GM21381 (cell line): ENCODE data around the gene PIM3.

Experiments used
- ATAC-seq: cut with Tn5 transposase; IDR thresholded peaks from one replicate; pipeline ENCODE4 v1.9.1; 2021; ENCODE audit warnings: mild to moderate bottlenecking, moderate library complexity; ENCODE audit not compliant: unreplicated experiment

Gene PIM3

GRCh38 chr22:49960159-49961004 is at the start of gene PIM3:
TSS of gene PIM3 (plus strand) at chr22:49960772. CDS start at chr22:49960948, 176 bp downstream.
- ATAC-seq: peak; percentile 63

- no peak for ATAC-seq
Observed at GRCh38 chr22:49911881-49912625, 48.5 kb upstream of the PIM3 start.

DNA sequence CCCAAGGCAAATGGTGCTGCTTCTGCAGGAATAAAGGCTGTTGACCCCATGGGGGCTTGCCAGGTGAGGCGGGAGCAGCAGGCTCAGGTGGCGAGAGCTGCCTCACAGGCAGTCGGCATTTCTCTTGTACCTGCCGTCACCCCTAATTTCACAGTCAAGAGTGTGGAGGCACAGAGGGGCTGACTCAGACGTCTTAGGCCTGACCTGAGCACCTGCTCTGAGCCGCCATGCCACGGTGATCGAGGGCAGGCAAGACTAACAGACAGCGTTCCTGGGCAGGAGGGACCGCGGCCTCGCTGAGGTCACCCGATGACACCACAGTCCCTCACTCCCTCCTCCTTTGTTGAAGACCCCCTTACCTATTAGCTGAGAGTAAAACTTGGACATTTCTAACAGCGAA is 47.5 kb upstream of the PIM3 start:
- no peak for ATAC-seq

DNA sequence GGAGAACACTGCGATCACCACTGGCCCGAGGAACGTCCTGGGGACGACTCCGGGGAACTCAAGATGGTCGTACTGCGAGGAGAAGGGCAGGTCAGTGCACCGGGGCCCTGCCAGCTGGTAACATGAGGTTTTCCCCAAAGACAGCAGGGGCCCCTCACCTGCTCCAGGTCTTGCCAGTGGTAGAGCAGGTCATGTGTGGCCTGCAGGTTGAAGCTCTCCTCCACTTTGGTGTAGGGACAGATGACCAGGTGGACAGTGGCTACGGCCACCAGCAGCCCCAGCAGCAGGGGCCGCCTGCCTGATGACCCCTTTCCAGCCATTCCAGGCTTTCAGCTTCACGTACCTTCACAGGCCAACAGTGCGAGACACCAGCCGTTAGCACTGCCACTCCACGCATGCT is 47.1 kb upstream of the PIM3 start:
- no peak for ATAC-seq

DNA sequence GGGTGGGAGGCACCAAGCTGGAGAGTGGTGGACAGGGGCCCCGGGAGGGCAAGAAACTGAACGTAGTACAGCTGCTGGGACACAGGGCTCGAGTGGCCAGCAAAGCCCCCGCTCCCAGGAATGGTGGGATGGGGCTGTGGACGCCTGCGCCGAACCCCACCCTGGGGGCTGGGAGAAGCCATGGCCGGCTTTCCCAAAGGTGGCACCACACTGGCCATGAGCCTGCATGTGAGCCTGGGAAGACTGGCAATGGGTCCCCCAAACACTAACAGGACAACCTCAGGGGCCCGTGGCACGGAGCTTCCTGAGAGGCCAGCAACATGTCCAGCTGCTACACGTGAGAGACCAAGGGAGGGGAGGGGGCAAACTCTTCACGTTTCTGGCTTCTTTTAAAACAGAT is 46.3 kb upstream of the PIM3 start:
- ATAC-seq: no peak

DNA sequence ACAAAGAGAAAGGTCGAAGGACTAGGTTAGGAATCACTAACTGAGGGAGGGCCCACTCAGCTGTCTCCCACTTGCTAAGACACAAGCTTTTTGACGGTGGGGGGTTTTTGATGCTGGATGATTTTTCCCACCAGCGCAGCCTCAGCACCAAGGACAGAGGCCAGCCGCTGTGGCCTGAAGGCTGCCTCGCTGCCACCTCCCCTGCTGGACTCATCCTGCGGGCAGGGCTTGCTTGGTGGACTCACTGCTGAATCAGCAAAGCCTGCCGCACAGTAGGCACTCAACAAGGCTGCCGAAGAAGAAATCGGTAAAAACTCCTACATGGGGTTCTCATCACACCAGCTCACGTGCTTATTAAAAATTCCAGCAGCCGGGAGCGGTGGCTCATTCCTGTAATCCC is 45.0 kb upstream of the PIM3 start:
- no peak for ATAC-seq

DNA sequence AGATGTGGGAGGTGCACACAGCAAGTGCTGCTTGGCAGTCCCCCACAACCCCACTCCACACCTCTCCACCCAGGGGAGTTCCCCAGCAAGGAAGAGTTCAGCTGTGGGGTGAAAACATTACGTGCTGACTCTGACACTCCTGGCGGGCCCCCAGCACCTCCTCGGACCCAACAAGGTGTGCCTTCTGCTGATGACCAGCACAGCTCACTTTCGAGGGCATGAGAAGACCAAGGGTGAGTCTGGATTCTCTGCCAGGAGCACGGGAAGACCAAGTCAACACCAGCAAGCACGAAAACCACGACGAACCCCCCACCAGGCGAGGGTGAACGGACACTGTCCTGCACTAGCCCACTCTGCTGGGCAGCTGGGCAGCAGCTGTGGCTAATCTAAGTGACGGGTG is 43.7 kb upstream of the PIM3 start:
- ATAC-seq: no peak

GRCh38 chr22:49917974-49918910 is 42.3 kb upstream of the PIM3 start, which contains the start of the genes ALG12 and CRELD2:
TSS of gene ALG12 (minus strand) at chr22:49918438. CDS start at chr22:49913765, 4,673 bp downstream.
TSS of gene CRELD2 (plus strand) at chr22:49918634. CDS start at chr22:49918770, 136 bp downstream.
- ATAC-seq: peak; percentile 80

- no peak for ATAC-seq
Observed at GRCh38 chr22:49918911-49919881, 41.4 kb upstream of the PIM3 start.

- no peak for ATAC-seq
Observed at GRCh38 chr22:49920859-49921258, 39.7 kb upstream of the PIM3 start.

- ATAC-seq: no peak
Observed at GRCh38 chr22:49921508-49922278, 38.9 kb upstream of the PIM3 start.

DNA sequence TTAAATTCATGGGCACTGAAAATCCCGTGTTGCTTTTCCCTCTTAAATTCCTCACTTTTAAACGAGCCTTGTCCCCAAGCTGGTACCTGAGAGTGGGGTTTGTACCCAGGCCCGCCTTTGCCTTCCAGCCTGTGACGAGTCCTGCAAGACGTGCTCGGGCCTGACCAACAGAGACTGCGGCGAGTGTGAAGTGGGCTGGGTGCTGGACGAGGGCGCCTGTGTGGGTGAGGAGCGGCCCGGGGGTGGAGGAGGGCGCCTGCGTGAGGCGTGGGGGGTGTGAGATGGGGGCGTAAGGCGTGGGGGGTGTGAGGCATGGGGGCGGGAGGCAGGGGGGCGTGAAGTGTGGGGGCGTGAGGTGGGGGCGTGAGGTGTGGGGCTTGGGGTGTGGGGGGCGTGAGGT is 38.1 kb upstream of the PIM3 start:
- ATAC-seq: no peak

DNA sequence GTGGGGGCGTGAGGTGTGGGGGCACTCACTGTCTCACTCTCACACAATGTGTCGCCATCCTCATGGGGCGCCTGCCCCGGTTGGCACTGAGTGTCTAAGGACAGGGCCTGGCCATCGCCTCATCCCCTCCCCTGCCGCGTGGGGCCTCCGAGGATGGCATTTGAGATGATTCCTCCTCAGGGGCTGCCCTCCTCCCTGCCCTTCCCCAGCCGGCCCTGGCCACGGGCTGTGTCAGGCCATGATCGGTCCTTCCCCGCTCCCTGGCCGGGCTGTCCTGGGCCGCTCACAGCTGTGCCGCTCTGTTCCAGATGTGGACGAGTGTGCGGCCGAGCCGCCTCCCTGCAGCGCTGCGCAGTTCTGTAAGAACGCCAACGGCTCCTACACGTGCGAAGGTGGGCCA is 37.6 kb upstream of the PIM3 start:
- ATAC-seq: no peak

- no peak for ATAC-seq
Observed at GRCh38 chr22:49923445-49923844, 37.1 kb upstream of the PIM3 start.

DNA sequence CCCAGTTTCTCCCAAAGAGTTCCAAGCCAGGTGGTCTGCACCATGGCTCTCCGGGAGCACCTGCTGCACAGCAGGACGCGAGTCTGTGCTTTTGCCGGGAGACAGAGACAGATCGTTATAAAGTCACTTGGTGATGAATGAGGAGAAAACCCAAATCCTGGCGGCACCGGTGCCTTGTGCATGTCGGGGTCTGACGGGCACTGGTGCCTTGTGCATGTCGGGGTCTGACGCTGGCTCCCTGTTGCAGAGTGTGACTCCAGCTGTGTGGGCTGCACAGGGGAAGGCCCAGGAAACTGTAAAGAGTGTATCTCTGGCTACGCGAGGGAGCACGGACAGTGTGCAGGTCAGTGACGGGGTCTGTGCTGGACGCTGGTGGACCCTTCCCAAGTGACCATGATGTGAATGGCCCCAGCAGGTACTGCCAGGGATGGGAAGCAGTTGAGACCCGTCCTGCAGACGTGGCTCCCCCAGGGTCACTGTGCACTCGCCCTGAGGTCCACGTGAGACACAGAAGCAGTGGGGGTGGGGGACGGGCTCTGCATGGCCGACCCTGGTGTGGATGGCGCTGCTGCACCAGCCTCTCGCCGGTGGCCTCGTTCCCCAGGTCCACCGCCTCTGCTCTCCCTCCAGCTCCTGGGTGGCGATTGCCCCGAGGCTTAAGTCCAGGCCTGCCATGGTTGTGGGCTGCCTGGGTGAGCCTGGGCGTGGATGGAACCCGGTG is 36.3 kb upstream of the PIM3 start:
- ATAC-seq: no peak

DNA sequence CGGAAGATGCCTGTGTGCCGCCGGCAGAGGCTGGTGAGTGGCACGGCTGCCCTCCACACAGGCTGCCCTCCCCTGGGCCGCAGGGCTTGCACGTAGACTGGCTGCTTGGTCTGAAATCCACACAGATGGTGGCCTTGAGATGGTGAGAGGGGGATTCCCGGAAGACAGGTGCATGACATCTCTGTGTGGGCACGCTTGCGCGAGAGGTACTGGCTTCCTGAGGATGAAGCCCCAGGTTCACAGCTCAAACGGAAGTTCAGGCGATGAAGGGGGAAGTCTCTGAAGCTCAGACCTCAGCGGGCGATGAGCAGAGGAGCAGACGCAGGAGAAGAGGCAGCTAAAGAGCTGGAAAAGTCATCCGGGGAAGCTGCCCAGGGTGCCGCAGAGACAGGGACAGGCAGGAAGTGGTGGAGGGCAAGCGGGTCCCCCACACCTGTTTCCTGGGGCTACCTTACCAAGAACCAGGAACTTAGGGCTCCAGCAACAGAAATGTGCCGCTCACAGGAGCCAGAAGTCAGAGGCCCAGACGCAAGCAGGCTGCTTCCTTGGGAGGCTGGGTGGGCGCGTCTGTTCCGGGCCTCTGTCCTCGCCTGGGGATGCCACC is 34.9 kb upstream of the PIM3 start:
- no peak for ATAC-seq

DNA sequence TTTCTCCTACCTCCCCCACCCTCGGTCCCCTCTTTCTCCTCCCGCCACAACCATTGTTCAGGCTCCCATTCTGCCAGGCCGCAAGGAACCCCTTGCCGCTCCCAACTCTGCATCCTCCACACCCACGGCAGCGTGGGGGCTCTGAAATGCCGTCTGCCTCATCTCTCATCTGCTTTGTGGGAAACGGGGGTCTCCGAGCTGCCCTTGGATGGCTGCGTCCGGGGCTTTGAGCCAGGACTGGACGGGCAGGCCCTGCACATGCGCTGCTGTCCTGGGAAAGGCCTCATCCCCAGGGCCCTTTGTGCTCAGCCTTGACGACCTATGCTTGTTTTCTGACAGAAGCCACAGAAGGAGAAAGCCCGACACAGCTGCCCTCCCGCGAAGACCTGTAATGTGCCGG is 33.7 kb upstream of the PIM3 start:
- ATAC-seq: no peak
